SK-N-SH treated with all-trans-retinoic acid at 6 μM for 48 hours (cell line): ENCODE results near the gene PIM3.

Experiments
- ATAC-seq: fragments of 200-7000 bp; cut with Tn5 transposase; 3 replicates; pipeline ENCODE4 v1.9.1; 2020; ENCODE audit warnings: mild to moderate bottlenecking, moderate library complexity
- BACH2 ChIP-seq: fragments of 250-450 bp; sonication (Bioruptor Pico); IDR thresholded peaks from 2 replicates; pipeline ENCODE4 v1.9.0; 2021; ENCODE audit warnings: mild to moderate bottlenecking, borderline replicate concordance
- CREB5 ChIP-seq: fragments of 250-450 bp; sonication (Bioruptor Pico); IDR thresholded peaks from 2 replicates; pipeline ENCODE4 v1.5.1; 2020; ENCODE audit warnings: low read depth, mild to moderate bottlenecking, moderate library complexity
- CSDC2 ChIP-seq: fragments of 250-450 bp; sonication (Bioruptor Pico); IDR thresholded peaks from 2 replicates; pipeline ENCODE4 v1.5.0; 2020; ENCODE audit warnings: mild to moderate bottlenecking, moderate library complexity
- CSRNP3 ChIP-seq: fragments of 250-450 bp; sonication (Bioruptor Pico); IDR thresholded peaks from 2 replicates; pipeline ENCODE4 v1.5.1; 2021; ENCODE audit warnings: mild to moderate bottlenecking, moderate library complexity
- ESRRG ChIP-seq: fragments of 250-450 bp; sonication (Bioruptor Pico); IDR thresholded peaks from 2 replicates; pipeline ENCODE4 v1.6.1; 2021; ENCODE audit warnings: mild to moderate bottlenecking
- GLIS3 ChIP-seq: fragments of 250-450 bp; sonication (Bioruptor Pico); IDR thresholded peaks from 2 replicates; pipeline ENCODE4 v1.5.0; 2020; ENCODE audit warnings: mild to moderate bottlenecking, moderate library complexity
- ISL1 ChIP-seq: fragments of 250-450 bp; sonication (Bioruptor Pico); IDR thresholded peaks from 2 replicates; pipeline ENCODE4 v2.1.2; 2022; ENCODE audit warnings: mild to moderate bottlenecking, moderate library complexity
- OSR1 ChIP-seq: fragments of 250-450 bp; sonication (Bioruptor Pico); IDR thresholded peaks from 2 replicates; pipeline ENCODE4 v1.8.0; 2022; ENCODE audit warnings: moderate library complexity, mild to moderate bottlenecking, inconsistent platforms
- PATZ1 ChIP-seq: fragments of 250-450 bp; sonication (Bioruptor Pico); IDR thresholded peaks from 2 replicates; pipeline ENCODE4 v1.8.0; 2020; ENCODE audit warnings: mild to moderate bottlenecking, moderate library complexity, borderline replicate concordance
- POU6F1 ChIP-seq: fragments of 250-450 bp; sonication (Bioruptor Pico); IDR thresholded peaks from 2 replicates; pipeline ENCODE4 v1.8.0; 2021; ENCODE audit warnings: low read depth, mild to moderate bottlenecking, moderate library complexity, borderline replicate concordance
- PPARA ChIP-seq: fragments of 250-450 bp; sonication (Bioruptor Pico); IDR thresholded peaks from 2 replicates; pipeline ENCODE4 v1.5.0; 2020; ENCODE audit warnings: mild to moderate bottlenecking, borderline replicate concordance
- RARB ChIP-seq: fragments of 250-450 bp; sonication (Bioruptor Pico); IDR thresholded peaks from 2 replicates; pipeline ENCODE4 v1.8.0; 2021; ENCODE audit warnings: mild to moderate bottlenecking, moderate library complexity
- SNAI2 ChIP-seq: fragments of 250-450 bp; sonication (Bioruptor Pico); IDR thresholded peaks from 2 replicates; pipeline ENCODE4 v1.5.0; 2020; ENCODE audit warnings: mild to moderate bottlenecking, moderate library complexity
- TCF4 ChIP-seq: fragments of 250-450 bp; sonication (Bioruptor Pico); IDR thresholded peaks from 2 replicates; pipeline ENCODE4 v1.8.0; 2021; ENCODE audit warnings: mild to moderate bottlenecking, moderate library complexity, borderline replicate concordance
- TOX ChIP-seq: fragments of 250-450 bp; sonication (Bioruptor Pico); IDR thresholded peaks from 2 replicates; pipeline ENCODE4 v1.8.0; 2021; ENCODE audit warnings: mild to moderate bottlenecking, moderate library complexity, borderline replicate concordance
- TSHZ2 ChIP-seq: fragments of 250-450 bp; sonication (Bioruptor Pico); IDR thresholded peaks from 2 replicates; pipeline ENCODE4 v1.5.0; 2020; ENCODE audit warnings: mild to moderate bottlenecking, moderate library complexity
- ZC3H10 ChIP-seq: fragments of 250-450 bp; sonication (Bioruptor Pico); IDR thresholded peaks from 2 replicates; pipeline ENCODE4 v1.5.1; 2021; ENCODE audit warnings: mild to moderate bottlenecking, moderate library complexity
- ZFP3 ChIP-seq: fragments of 250-450 bp; sonication (Bioruptor Pico); IDR thresholded peaks from 2 replicates; pipeline ENCODE4 v1.5.0; 2020; ENCODE audit warnings: mild to moderate bottlenecking, moderate library complexity
- ZFP30 ChIP-seq: fragments of 450-650 bp; formaldehyde crosslinking; IDR thresholded peaks from 2 replicates; pipeline ENCODE4 v1.5.0; 2022; ENCODE audit warnings: mild to moderate bottlenecking, moderate library complexity
- ZNF565 ChIP-seq: fragments of 450-650 bp; formaldehyde crosslinking; conservative IDR thresholded peaks from 2 replicates; pipeline ENCODE4 v1.5.0; 2020; ENCODE audit warnings: low read depth, mild to moderate bottlenecking, moderate library complexity
- ZNF70 ChIP-seq: fragments of 450-650 bp; formaldehyde crosslinking; IDR thresholded peaks from 2 replicates; pipeline ENCODE4 v1.5.0; 2020; ENCODE audit warnings: mild to moderate bottlenecking, moderate library complexity
- ZNF8 ChIP-seq: fragments of 450-650 bp; formaldehyde crosslinking; IDR thresholded peaks from 2 replicates; pipeline ENCODE4 v1.5.0; 2020; ENCODE audit warnings: mild to moderate bottlenecking, moderate library complexity

The PIM3 gene

GRCh38 chr22:49948116-49948957, 12.2 kb upstream of the PIM3 start:
- TF ChIP-seq ZC3H10 (CRISPR knock-in tag) (no peak), ESRRG (no peak), RARB (CRISPR knock-in tag) (no peak), TCF4 (CRISPR knock-in tag) (no peak), ZFP30 (CRISPR knock-in tag) (no peak), ZNF565 (no peak), CSRNP3 (CRISPR knock-in tag) (no peak), POU6F1 (CRISPR knock-in tag) (no peak), BACH2 (no peak), GLIS3 (CRISPR knock-in tag) (no peak), ZNF8 (CRISPR knock-in tag) (no peak), ZFP3 (CRISPR knock-in tag) (no peak), SNAI2 (no peak), TOX (CRISPR knock-in tag) (no peak)
- ATAC-seq = no peak

GRCh38 chr22:49948958-49949913, 11.3 kb upstream of the PIM3 start:
- TF ChIP-seq ZFP3 (CRISPR knock-in tag) (no peak), GLIS3 (CRISPR knock-in tag) (no peak), ESRRG (no peak), BACH2 (no peak)

GRCh38 chr22:49949914-49950292, 10.7 kb upstream of the PIM3 start:
- ATAC-seq = no peak

More at GRCh38 chr22:49948958-49949913, 11.3 kb upstream of the PIM3 start:
- no peak for ATAC-seq

More at GRCh38 chr22:49949914-49950292, 10.7 kb upstream of the PIM3 start:
- TF ChIP-seq RARB (CRISPR knock-in tag) = no peak
- TF ChIP-seq TSHZ2 (CRISPR knock-in tag) = no peak
- no peak for TF ChIP-seq ISL1 (CRISPR knock-in tag)
- TF ChIP-seq CSDC2 = no peak
- TF ChIP-seq ZNF8 (CRISPR knock-in tag) = no peak
- TF ChIP-seq ZNF70 (CRISPR knock-in tag) = no peak
- TF ChIP-seq CREB5 (CRISPR knock-in tag) = no peak
- no peak for TF ChIP-seq ZFP3 (CRISPR knock-in tag)
- TF ChIP-seq ESRRG = no peak
- TF ChIP-seq BACH2 = no peak
- TF ChIP-seq OSR1 (CRISPR knock-in tag) = no peak
- TF ChIP-seq TCF4 (CRISPR knock-in tag) = no peak
- TF ChIP-seq CSRNP3 (CRISPR knock-in tag) = no peak
- no peak for TF ChIP-seq PATZ1 (CRISPR knock-in tag)
- TF ChIP-seq TOX (CRISPR knock-in tag) = no peak
- no peak for TF ChIP-seq GLIS3 (CRISPR knock-in tag)
- TF ChIP-seq PPARA = no peak
